HepG2 (cell line): ENCODE measurements around the gene CDC42EP1. TPM values are rescaled to one million over a fixed set of nuclear protein-coding genes. Genes with fewer than 3 reads are reported as not detected.

Experiments
- ATF1 ChIP-seq: IDR thresholded peaks from 2 replicates; pipeline ENCODE4 v1.6.1; 2016; ENCODE audit warnings: mild to moderate bottlenecking, control low read depth
- BHLHE40 ChIP-seq: IDR thresholded peaks from 2 replicates; pipeline ENCODE4 v1.6.1; 2011; ENCODE audit warnings: low read length, improper control_type of control experiment
- FOSL2 ChIP-seq: sonication (generic); formaldehyde crosslinking; IDR thresholded peaks from 2 replicates; pipeline ENCODE4 v1.4.0; 2020; ENCODE audit warnings: missing genetic modification reagents
- GTF3A ChIP-seq: sonication (generic); formaldehyde crosslinking; conservative IDR thresholded peaks from 2 replicates; pipeline ENCODE4 v1.4.0; 2020; ENCODE audit warnings: mild to moderate bottlenecking, missing genetic modification reagents
- HHEX ChIP-seq: IDR thresholded peaks from 2 replicates; pipeline ENCODE4 v1.6.1; 2016; ENCODE audit warnings: control low read depth
- HNF1B ChIP-seq: sonication (generic); formaldehyde crosslinking; IDR thresholded peaks from 2 replicates; pipeline ENCODE4 v1.5.1; 2020; ENCODE audit warnings: mild to moderate bottlenecking, moderate library complexity, missing genetic modification reagents
- MAFG ChIP-seq: sonication (generic); formaldehyde crosslinking; IDR thresholded peaks from 2 replicates; pipeline ENCODE4 v1.5.1; 2020; ENCODE audit warnings: mild to moderate bottlenecking, missing genetic modification reagents
- PAWR ChIP-seq: sonication (generic); formaldehyde crosslinking; IDR thresholded peaks from 2 replicates; pipeline ENCODE4 v1.4.0; 2020; ENCODE audit warnings: missing genetic modification reagents, mild to moderate bottlenecking, borderline replicate concordance
- PAX8 ChIP-seq: sonication (generic); formaldehyde crosslinking; IDR thresholded peaks from 2 replicates; pipeline ENCODE4 v1.8.0; 2022; ENCODE audit warnings: mild to moderate bottlenecking, missing genetic modification reagents, borderline replicate concordance
- RBAK ChIP-seq: sonication (generic); formaldehyde crosslinking; IDR thresholded peaks from 2 replicates; pipeline ENCODE4 v1.5.1; 2020; ENCODE audit warnings: mild to moderate bottlenecking, missing genetic modification reagents
- TBX2 ChIP-seq: sonication (generic); formaldehyde crosslinking; IDR thresholded peaks from 2 replicates; pipeline ENCODE4 v1.5.0; 2020; ENCODE audit warnings: missing genetic modification reagents, mild to moderate bottlenecking, borderline replicate concordance
- TBX3 ChIP-seq: fragments of 450-650 bp; IDR thresholded peaks from 2 replicates; pipeline ENCODE4 v1.6.1; 2017; ENCODE audit warnings: antibody characterized with exemption, mild to moderate bottlenecking, inconsistent platforms, borderline replicate concordance
- TOPORS ChIP-seq: sonication (generic); formaldehyde crosslinking; IDR thresholded peaks from 2 replicates; pipeline ENCODE4 v1.8.0; 2023; ENCODE audit warnings: mild to moderate bottlenecking, missing genetic modification reagents
- YY1 ChIP-seq: IDR thresholded peaks from 2 replicates; pipeline ENCODE4 v1.6.1; 2011; ENCODE audit warnings: low read length, low read depth, moderate library complexity, mild to moderate bottlenecking; ENCODE audit not compliant: insufficient read depth, insufficient replicate concordance
- ZNF20 ChIP-seq: sonication (generic); formaldehyde crosslinking; IDR thresholded peaks from 2 replicates; pipeline ENCODE4 v1.4.0; 2020; ENCODE audit warnings: mild to moderate bottlenecking, moderate library complexity, missing genetic modification reagents
- ZNF274 ChIP-seq: sonication (generic); formaldehyde crosslinking; IDR thresholded peaks from 2 replicates; pipeline ENCODE4 v1.5.1; 2020; ENCODE audit warnings: mild to moderate bottlenecking, missing genetic modification reagents
- polyA plus RNA-seq, 8 experiments: library from polyadenylated mRNA; depleted of rRNA in 3 of 8; stranded (reverse) in 7 of 8; unstranded in 1 of 8; fragments of >200 nt; fragmentation: Illumina TruSeq in 4 of 8; extraction: Trizol in 4 of 8; gene quantifications; 2 replicates each; pipeline versions ENCODE4 v1.2.1 to v1.2.3, GENCODE V29; 2011 to 2016; ENCODE audit warnings: low read depth in 4 of 8, missing spikeins in 1 of 8, mixed read lengths in 1 of 8; ENCODE audit not compliant: insufficient read depth in 1 of 8
- total RNA-seq, 5 experiments: library from RNA; depleted of rRNA; stranded (reverse); fragments of >200 nt; fragmentation: Illumina TruSeq; extraction: Trizol; gene quantifications; 2 replicates each; pipeline ENCODE4 v1.2.3, GENCODE V29; 2016; ENCODE audit warnings: low read depth in 1 of 5
- TF ChIP-seq, protein P1 (sequence below): sonication (generic); formaldehyde crosslinking; IDR thresholded peaks from 2 replicates; pipeline ENCODE4 v1.9.0; 2021; ENCODE audit warnings: missing genetic modification reagents, borderline replicate concordance
- TF ChIP-seq, protein P2 (sequence below): IDR thresholded peaks from 2 replicates; pipeline ENCODE4 v1.6.1; 2016; ENCODE audit warnings: missing compliant biosample characterization, missing genetic modification reagents, borderline replicate concordance
- TF ChIP-seq, protein P3 (sequence below), 2 experiments: IDR thresholded peaks; 2 replicates each; pipeline ENCODE4 v1.6.1; 2011 to 2012; ENCODE audit warnings: low read length in 2 of 2, borderline replicate concordance in 1 of 2, low read depth in 1 of 2, mild to moderate bottlenecking in 1 of 2, moderate library complexity in 1 of 2
- TF ChIP-seq, protein P4 (sequence below): sonication (generic); formaldehyde crosslinking; conservative IDR thresholded peaks from 2 replicates; pipeline ENCODE4 v1.5.0; 2020; ENCODE audit warnings: missing genetic modification reagents

Gene CDC42EP1
- total and polyA plus RNA-seq, 2 of the 13 experiments (the other 11 are each of a cell fraction or from before 2014, with no cell fraction given) = 17.1 to 29.5 TPM

DNA sequence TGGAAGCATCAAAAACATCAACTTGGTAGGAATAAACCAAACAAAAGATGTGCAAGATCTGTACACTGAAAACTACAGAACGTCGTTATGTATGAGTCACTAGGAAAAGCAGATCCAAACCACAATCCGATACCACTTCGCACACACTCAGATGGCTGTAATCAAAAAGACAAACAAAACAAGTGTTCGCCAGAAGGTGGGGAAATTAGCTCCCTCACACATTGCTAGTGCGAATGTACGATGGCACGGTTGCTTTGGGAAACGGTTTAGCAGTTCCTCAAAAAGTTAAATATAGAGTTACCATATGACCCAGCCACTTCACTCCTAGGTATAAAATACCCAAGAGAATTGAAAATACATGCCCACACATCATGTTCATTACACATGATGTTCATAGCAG, 26.3 kb upstream of the CDC42EP1 start (continued):
- no peak for TF ChIP-seq HNF1B (CRISPR knock-in tag)
- TF ChIP-seq, protein P1, sequence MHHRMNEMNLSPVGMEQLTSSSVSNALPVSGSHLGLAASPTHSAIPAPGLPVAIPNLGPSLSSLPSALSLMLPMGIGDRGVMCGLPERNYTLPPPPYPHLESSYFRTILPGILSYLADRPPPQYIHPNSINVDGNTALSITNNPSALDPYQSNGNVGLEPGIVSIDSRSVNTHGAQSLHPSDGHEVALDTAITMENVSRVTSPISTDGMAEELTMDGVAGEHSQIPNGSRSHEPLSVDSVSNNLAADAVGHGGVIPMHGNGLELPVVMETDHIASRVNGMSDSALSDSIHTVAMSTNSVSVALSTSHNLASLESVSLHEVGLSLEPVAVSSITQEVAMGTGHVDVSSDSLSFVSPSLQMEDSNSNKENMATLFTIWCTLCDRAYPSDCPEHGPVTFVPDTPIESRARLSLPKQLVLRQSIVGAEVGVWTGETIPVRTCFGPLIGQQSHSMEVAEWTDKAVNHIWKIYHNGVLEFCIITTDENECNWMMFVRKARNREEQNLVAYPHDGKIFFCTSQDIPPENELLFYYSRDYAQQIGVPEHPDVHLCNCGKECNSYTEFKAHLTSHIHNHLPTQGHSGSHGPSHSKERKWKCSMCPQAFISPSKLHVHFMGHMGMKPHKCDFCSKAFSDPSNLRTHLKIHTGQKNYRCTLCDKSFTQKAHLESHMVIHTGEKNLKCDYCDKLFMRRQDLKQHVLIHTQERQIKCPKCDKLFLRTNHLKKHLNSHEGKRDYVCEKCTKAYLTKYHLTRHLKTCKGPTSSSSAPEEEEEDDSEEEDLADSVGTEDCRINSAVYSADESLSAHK = no peak
- peak; percentile 13; the same call in 1 of the 2 replicates for TF ChIP-seq BHLHE40
- TF ChIP-seq PAX8 = no peak
- TF ChIP-seq ZNF20 (CRISPR knock-in tag) = no peak
- TF ChIP-seq TBX2 = peak; percentile 68
- TF ChIP-seq FOSL2 = peak; percentile 74
- TF ChIP-seq YY1 = no peak
- TF ChIP-seq, protein P2, sequence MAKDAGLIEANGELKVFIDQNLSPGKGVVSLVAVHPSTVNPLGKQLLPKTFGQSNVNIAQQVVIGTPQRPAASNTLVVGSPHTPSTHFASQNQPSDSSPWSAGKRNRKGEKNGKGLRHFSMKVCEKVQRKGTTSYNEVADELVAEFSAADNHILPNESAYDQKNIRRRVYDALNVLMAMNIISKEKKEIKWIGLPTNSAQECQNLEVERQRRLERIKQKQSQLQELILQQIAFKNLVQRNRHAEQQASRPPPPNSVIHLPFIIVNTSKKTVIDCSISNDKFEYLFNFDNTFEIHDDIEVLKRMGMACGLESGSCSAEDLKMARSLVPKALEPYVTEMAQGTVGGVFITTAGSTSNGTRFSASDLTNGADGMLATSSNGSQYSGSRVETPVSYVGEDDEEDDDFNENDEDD (CRISPR knock-in tag) = no peak
- no peak for TF ChIP-seq MAFG
- TF ChIP-seq HHEX (CRISPR knock-in tag) = peak; percentile 87
- no peak for TF ChIP-seq PAWR
- TF ChIP-seq, protein P3, sequence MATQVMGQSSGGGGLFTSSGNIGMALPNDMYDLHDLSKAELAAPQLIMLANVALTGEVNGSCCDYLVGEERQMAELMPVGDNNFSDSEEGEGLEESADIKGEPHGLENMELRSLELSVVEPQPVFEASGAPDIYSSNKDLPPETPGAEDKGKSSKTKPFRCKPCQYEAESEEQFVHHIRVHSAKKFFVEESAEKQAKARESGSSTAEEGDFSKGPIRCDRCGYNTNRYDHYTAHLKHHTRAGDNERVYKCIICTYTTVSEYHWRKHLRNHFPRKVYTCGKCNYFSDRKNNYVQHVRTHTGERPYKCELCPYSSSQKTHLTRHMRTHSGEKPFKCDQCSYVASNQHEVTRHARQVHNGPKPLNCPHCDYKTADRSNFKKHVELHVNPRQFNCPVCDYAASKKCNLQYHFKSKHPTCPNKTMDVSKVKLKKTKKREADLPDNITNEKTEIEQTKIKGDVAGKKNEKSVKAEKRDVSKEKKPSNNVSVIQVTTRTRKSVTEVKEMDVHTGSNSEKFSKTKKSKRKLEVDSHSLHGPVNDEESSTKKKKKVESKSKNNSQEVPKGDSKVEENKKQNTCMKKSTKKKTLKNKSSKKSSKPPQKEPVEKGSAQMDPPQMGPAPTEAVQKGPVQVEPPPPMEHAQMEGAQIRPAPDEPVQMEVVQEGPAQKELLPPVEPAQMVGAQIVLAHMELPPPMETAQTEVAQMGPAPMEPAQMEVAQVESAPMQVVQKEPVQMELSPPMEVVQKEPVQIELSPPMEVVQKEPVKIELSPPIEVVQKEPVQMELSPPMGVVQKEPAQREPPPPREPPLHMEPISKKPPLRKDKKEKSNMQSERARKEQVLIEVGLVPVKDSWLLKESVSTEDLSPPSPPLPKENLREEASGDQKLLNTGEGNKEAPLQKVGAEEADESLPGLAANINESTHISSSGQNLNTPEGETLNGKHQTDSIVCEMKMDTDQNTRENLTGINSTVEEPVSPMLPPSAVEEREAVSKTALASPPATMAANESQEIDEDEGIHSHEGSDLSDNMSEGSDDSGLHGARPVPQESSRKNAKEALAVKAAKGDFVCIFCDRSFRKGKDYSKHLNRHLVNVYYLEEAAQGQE (IDR thresholded peaks at IDR 0.05; ENCODE audit: borderline replicate concordance in 1 of 2, low read depth in 1 of 2, low read length in 2 of 2) = no peak
- TF ChIP-seq, protein P4, sequence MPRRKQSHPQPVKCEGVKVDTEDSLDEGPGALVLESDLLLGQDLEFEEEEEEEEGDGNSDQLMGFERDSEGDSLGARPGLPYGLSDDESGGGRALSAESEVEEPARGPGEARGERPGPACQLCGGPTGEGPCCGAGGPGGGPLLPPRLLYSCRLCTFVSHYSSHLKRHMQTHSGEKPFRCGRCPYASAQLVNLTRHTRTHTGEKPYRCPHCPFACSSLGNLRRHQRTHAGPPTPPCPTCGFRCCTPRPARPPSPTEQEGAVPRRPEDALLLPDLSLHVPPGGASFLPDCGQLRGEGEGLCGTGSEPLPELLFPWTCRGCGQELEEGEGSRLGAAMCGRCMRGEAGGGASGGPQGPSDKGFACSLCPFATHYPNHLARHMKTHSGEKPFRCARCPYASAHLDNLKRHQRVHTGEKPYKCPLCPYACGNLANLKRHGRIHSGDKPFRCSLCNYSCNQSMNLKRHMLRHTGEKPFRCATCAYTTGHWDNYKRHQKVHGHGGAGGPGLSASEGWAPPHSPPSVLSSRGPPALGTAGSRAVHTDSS (CRISPR knock-in tag) = no peak
- TF ChIP-seq RBAK = no peak
- peak; percentile 91; the same call in 1 of the 2 replicates for TF ChIP-seq TBX3
- no peak for TF ChIP-seq GTF3A (CRISPR knock-in tag)
- TF ChIP-seq ZNF274 = no peak
- no peak for TF ChIP-seq TOPORS (CRISPR knock-in tag)
- TF ChIP-seq ATF1 (CRISPR knock-in tag) = no peak
